CD4-positive, alpha-beta T cell (primary cell): Measurements from ENCODE around the gene KCNK3. TPM values are rescaled to one million over a fixed set of nuclear protein-coding genes. Genes with fewer than 3 reads are reported as not detected.

ENCODE experiments used
- ATAC-seq: fragments of 200-7000 bp; cut with Tn5 transposase; one replicate; pipeline ENCODE4 v1.10.0; 2022; ENCODE audit warnings: mild to moderate bottlenecking; ENCODE audit not compliant: poor library complexity
- CTCF ChIA-PET: fragments of 350-600 bp; sonication (Branson Sonifier 250); formaldehyde crosslinking; loops from one replicate; lab custom pipeline; 2021; ENCODE audit warnings: antibody characterized with exemption, inconsistent platforms; lab: Charles Lee
- POLR2A ChIA-PET: fragments of 350-600 bp; sonication (Branson Sonifier 250); formaldehyde crosslinking; loops from one replicate; lab custom pipeline; 2021; ENCODE audit warnings: antibody characterized with exemption, inconsistent platforms; lab: Charles Lee
- DNase-seq, 14 experiments: peaks; one replicate each; pipeline ENCODE4 v3.0.0-alpha.2; 2013 to 2020; ENCODE audit warnings: mixed read lengths in 2 of 14
- H3K27ac ChIP-seq, 2 donors: one replicate each; pipeline versions ENCODE4 v1.5.1 to v1.7.0; 2013; ENCODE audit warnings: low read length in 2 of 2, low read depth in 1 of 2, mild to moderate bottlenecking in 1 of 2
- H3K27me3 ChIP-seq, 2 experiments: 1 replicate in 1 of 2; 2 replicates in 1 of 2; pipeline versions ENCODE4 v1.6.1 to v1.7.0; 2013; ENCODE audit warnings: low read length in 2 of 2, control low read depth in 1 of 2, mild to moderate bottlenecking in 1 of 2, moderate library complexity in 1 of 2; ENCODE audit not compliant: insufficient read depth in 2 of 2, control insufficient read depth in 1 of 2
- H3K36me3 ChIP-seq: one replicate; pipeline ENCODE4 v1.6.1; 2013; ENCODE audit warnings: low read length, control low read depth; ENCODE audit not compliant: insufficient read depth
- H3K4me1 ChIP-seq: one replicate; pipeline ENCODE4 v1.6.1; 2013; ENCODE audit warnings: low read length, control low read depth; ENCODE audit not compliant: insufficient read depth
- H3K4me3 ChIP-seq: one replicate; pipeline ENCODE4 v1.5.1; 2013; ENCODE audit warnings: mild to moderate bottlenecking, low read length, moderate library complexity
- H3K9me3 ChIP-seq, 2 experiments: 1 replicate in 1 of 2; 2 replicates in 1 of 2; pipeline versions ENCODE4 v1.6.1 to v1.7.0; 2013; ENCODE audit warnings: low read length in 2 of 2, mild to moderate bottlenecking in 2 of 2, control low read depth in 1 of 2, moderate library complexity in 1 of 2; ENCODE audit not compliant: control insufficient read depth in 1 of 2, insufficient read depth in 1 of 2
- H3K27ac Mint-ChIP-seq: one replicate; pipeline ENCODE4 v1.8.0; 2020; ENCODE audit warnings: mixed read lengths
- H3K27me3 Mint-ChIP-seq: one replicate; pipeline ENCODE4 v1.8.0; 2021; ENCODE audit warnings: mixed read lengths
- H3K36me3 Mint-ChIP-seq: one replicate; pipeline ENCODE4 v1.8.0; 2021; ENCODE audit warnings: low read depth, mixed read lengths
- H3K4me1 Mint-ChIP-seq: one replicate; pipeline ENCODE4 v1.8.0; 2021; ENCODE audit warnings: low read depth, mixed read lengths
- H3K4me3 Mint-ChIP-seq: one replicate; pipeline ENCODE4 v1.8.0; 2020; ENCODE audit warnings: mild to moderate bottlenecking, mixed read lengths
- H3K9me3 Mint-ChIP-seq: one replicate; pipeline ENCODE4 v1.8.0; 2020; ENCODE audit warnings: mixed read lengths
- intact Hi-C, 2 experiments: fragments of 100-400 bp; cut with DNase I in 1 of 2; cut with micrococcal nuclease in 1 of 2; formaldehyde crosslinking; loops; one replicate each; pipeline versions ENCODE4 v1.15.1 to v1.9.0; 2023 to 2025; cut with DNase I, micrococcal nuclease
- total RNA-seq, 174 experiments: library from RNA in 2 of 174; stranded (reverse) in 2 of 174; gene quantifications; one replicate each; pipeline ENCODE4 v1.2.3 and lab custom pipeline; 2021 to 2026
- TF ChIP-seq, protein P1 (sequence below): fragments of 200-600 bp; IDR thresholded peaks from one replicate; pipeline ENCODE4 v1.8.0; 2022; ENCODE audit warnings: antibody characterized with exemption, mild to moderate bottlenecking

Gene KCNK3
- total RNA-seq, 2 experiments from 2014 or later: not detected

DNA sequence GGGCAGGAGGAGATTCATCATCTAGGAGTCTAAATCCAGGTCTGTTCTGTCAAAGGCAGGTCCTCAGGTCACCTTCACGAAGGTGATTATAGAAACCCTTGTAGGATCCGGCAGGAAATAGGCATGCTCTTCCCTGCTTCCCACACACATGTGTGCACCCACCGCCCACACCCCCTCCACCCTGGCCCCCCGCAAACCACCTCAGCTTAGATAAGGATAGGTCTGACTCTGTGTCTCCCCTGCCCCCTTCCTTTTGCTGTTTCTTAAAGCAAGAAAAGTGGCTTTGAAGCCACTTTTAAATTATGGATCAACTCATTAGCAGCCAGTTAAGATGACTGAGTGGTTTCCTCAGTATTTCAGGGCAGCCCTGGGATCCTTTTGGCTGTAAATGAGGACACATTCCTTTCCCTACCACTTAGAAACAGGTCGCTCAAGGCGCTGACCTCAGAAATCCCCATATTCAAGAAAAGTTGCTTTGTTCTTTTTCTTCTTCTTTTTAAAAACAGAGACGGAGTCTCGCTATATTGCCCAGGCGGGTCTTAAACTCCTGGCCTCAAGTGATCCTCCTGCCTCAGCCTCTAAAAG, 36.8 kb upstream of the KCNK3 start:
- Histone ChIP-seq H3K4me3 (no peak overlapping the region), H3K27me3 (peaks cover 0 to 1% of the 10 kb centered on the region in 2 experiments), H3K27ac (no peak overlapping the region), H3K4me1 (no peaks in the 10 kb centered on the region), H3K36me3 (no peaks in the 10 kb centered on the region), H3K9me3 (peaks cover 8 to 13% of the 10 kb centered on the region in 2 experiments)
- Mint-ChIP-seq H3K27ac (no peak overlapping the region), H3K27me3 (peaks cover 13% of the 10 kb centered on the region), H3K4me3 (no peak overlapping the region), H3K9me3 (peaks cover 11% of the 10 kb centered on the region), H3K4me1 (no peaks in the 10 kb centered on the region), H3K36me3 (no peaks in the 10 kb centered on the region)
- intact Hi-C loops: no loop called here
- POLR2A ChIA-PET: no interaction called here
- DNase-seq: no peak
- TF ChIP-seq, protein P1, sequence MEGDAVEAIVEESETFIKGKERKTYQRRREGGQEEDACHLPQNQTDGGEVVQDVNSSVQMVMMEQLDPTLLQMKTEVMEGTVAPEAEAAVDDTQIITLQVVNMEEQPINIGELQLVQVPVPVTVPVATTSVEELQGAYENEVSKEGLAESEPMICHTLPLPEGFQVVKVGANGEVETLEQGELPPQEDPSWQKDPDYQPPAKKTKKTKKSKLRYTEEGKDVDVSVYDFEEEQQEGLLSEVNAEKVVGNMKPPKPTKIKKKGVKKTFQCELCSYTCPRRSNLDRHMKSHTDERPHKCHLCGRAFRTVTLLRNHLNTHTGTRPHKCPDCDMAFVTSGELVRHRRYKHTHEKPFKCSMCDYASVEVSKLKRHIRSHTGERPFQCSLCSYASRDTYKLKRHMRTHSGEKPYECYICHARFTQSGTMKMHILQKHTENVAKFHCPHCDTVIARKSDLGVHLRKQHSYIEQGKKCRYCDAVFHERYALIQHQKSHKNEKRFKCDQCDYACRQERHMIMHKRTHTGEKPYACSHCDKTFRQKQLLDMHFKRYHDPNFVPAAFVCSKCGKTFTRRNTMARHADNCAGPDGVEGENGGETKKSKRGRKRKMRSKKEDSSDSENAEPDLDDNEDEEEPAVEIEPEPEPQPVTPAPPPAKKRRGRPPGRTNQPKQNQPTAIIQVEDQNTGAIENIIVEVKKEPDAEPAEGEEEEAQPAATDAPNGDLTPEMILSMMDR: no peak
- CTCF ChIA-PET: no interaction called here
- no peak for ATAC-seq

DNA sequence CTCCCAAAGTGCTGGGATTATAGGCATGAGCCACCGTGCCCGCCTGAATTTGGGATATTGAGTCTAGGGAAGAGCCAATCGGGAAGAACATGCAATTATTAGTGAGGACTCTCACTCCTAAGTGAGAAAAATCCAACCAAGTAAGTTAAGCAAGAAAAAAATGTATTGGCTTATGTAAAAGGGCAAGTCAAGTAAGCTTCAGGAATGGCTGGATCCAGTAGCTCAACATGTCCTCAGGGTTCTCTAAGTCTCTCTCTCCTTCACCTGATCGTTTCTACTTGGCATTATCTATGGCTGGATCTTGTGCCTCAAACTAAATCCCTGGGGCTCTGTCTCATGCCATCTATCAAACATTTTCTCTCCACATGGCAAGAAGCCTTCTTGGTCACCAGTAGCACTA, 35.3 kb upstream of the KCNK3 start:
- Mint-ChIP-seq H3K9me3 (peaks cover 13% of the 10 kb centered on the region), H3K27ac (no peak overlapping the region), H3K36me3 (no peaks in the 10 kb centered on the region), H3K27me3 (peaks cover 10% of the 10 kb centered on the region), H3K4me1 (no peaks in the 10 kb centered on the region), H3K4me3 (no peak overlapping the region)
- Histone ChIP-seq H3K27me3 (no peaks in the 10 kb centered on the region), H3K36me3 (no peaks in the 10 kb centered on the region), H3K27ac (no peak overlapping the region), H3K9me3 (peaks cover 8 to 20% of the 10 kb centered on the region in 2 experiments), H3K4me3 (no peak overlapping the region), H3K4me1 (no peaks in the 10 kb centered on the region)
- intact Hi-C loops: no loop called here
- DNase-seq: no peak
- ChIA-PET CTCF (no interaction called here), POLR2A (no interaction called here)
- TF ChIP-seq, protein P1: no peak
- ATAC-seq: no peak

DNA sequence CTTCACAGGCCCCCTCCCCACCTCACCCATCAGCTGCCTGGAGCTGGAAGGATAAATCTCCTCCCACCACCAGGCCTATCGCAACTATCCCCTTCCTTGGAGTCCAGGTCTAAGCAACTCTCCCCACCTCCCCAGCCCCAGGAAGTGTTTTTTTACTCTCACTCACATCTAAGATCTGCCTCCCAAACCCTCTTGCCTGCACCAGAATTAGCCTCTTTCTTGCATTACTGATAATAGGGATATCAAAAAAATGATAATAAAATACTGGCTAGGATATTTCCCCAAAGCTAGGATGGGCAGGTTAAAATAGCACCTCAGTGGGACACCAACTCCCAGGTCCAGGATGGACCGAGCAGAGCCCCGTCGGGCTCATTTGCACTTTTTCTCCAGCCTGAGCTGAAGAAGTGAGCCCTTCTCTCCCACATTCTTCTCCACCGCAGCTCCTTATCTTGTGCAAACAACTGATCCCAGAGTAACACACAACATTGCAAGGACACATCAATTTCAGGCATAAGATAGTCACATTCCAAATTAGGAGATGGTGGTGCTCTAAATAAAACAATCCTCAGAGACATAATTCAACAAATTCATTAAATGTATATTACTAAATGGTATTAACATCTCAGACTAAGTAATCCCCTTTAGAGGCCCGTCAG, 33.7 kb upstream of the KCNK3 start:
- Histone ChIP-seq H3K4me1 (no peaks in the 10 kb centered on the region), H3K36me3 (no peaks in the 10 kb centered on the region), H3K9me3 (peaks cover 8 to 20% of the 10 kb centered on the region in 2 experiments), H3K27me3 (no peaks in the 10 kb centered on the region), H3K27ac (no peak overlapping the region), H3K4me3 (no peak overlapping the region)
- TF ChIP-seq, protein P1: no peak
- H3K36me3 Mint-ChIP-seq: no peaks in the 10 kb centered on the region
- DNase-seq (no peak), ATAC-seq (no peak)
- H3K9me3 Mint-ChIP-seq: peaks cover 13% of the 10 kb centered on the region
- no peaks in the 10 kb centered on the region for H3K4me1 Mint-ChIP-seq
- H3K27ac Mint-ChIP-seq: no peak overlapping the region
- ChIA-PET POLR2A (no interaction called here), CTCF (no interaction called here)
- no peak overlapping the region for H3K4me3 Mint-ChIP-seq
- intact Hi-C loops: no loop called here
- H3K27me3 Mint-ChIP-seq: peaks cover 15% of the 10 kb centered on the region
